Neural progenitor cell (in vitro differentiated cells): ENCODE measurements around the gene TVP23C.
"Not testable (repeated sequence)": the region's sequence is repeated elsewhere in the genome, so short reads cannot be mapped to it uniquely, and the experiment has no call there.

Experiments
- CTCF ChIP-seq: fragments of 200-600 bp; sonication (generic); IDR thresholded peaks from 2 replicates; pipeline ENCODE4 v1.5.1; 2017; ENCODE audit warnings: antibody characterized with exemption, mild to moderate bottlenecking
- EZH2 ChIP-seq: fragments of 200-600 bp; sonication (generic); IDR thresholded peaks from 2 replicates; pipeline ENCODE4 v1.6.1; 2017; ENCODE audit warnings: antibody characterized with exemption, mild to moderate bottlenecking, moderate library complexity
- EZH2phosphoT487 ChIP-seq: fragments of 200-600 bp; sonication (generic); IDR thresholded peaks from 2 replicates; pipeline ENCODE4 v1.6.1; 2017; ENCODE audit warnings: antibody characterized with exemption

GRCh38 chr17:15562613-15563374, 489 bp downstream of the TVP23C start:
- not testable (repeated sequence) for TF ChIP-seq EZH2phosphoT487, CTCF, EZH2
